GM23338 (cell line): ENCODE data around the gene IMPG1. TPM values are rescaled to one million over a fixed set of nuclear protein-coding genes. Genes with fewer than 3 reads are reported as not detected.
"Not testable (repeated sequence)": the region's sequence is repeated elsewhere in the genome, so short reads cannot be mapped to it uniquely, and the experiment has no call there.

ENCODE experiments used
- ATAC-seq: fragments of 200-7000 bp; cut with Tn5 transposase; 3 replicates; pipeline ENCODE4 v1.9.1; 2020
- DNase-seq: peaks from one replicate; pipeline ENCODE4 v3.0.0-alpha.2; 2015; ENCODE audit warnings: low spot score
- H2AFZ ChIP-seq: fragments of 200-600 bp; sonication (generic); 2 replicates; pipeline ENCODE4 v1.8.0; 2016; ENCODE audit warnings: antibody characterized with exemption, mild to moderate bottlenecking, moderate library complexity
- H3F3A ChIP-seq: fragments of 200-600 bp; sonication (generic); replicated peaks from 2 replicates; pipeline ENCODE4 v1.8.0; 2017; ENCODE audit warnings: antibody characterized with exemption, mixed run types, low read depth
- H3K27ac ChIP-seq: fragments of 200-600 bp; sonication (generic); 2 replicates; pipeline ENCODE4 v1.6.1; 2016; ENCODE audit warnings: low read depth
- H3K27me3 ChIP-seq: fragments of 200-600 bp; sonication (generic); 2 replicates; pipeline ENCODE4 v1.8.0; 2016; ENCODE audit warnings: mild to moderate bottlenecking, mixed run types, moderate library complexity; ENCODE audit not compliant: insufficient read depth
- H3K36me3 ChIP-seq: fragments of 200-600 bp; sonication (generic); 2 replicates; pipeline ENCODE4 v1.8.0; 2016; ENCODE audit warnings: mild to moderate bottlenecking; ENCODE audit not compliant: insufficient read depth
- H3K4me1 ChIP-seq: fragments of 200-600 bp; sonication (generic); 2 replicates; pipeline ENCODE4 v1.8.0; 2016; ENCODE audit warnings: mild to moderate bottlenecking, moderate library complexity; ENCODE audit not compliant: insufficient read depth
- H3K4me2 ChIP-seq: fragments of 200-600 bp; sonication (generic); 2 replicates; pipeline ENCODE4 v1.7.1; 2017; ENCODE audit warnings: mixed run types
- H3K4me3 ChIP-seq: fragments of 200-600 bp; sonication (generic); 2 replicates; pipeline ENCODE4 v1.6.1; 2016; ENCODE audit warnings: mixed run types
- H3K79me2 ChIP-seq: fragments of 200-600 bp; sonication (generic); replicated peaks from 2 replicates; pipeline ENCODE4 v1.8.0; 2017; ENCODE audit warnings: mild to moderate bottlenecking; ENCODE audit not compliant: insufficient read depth
- H3K9me2 ChIP-seq: fragments of 200-600 bp; sonication (generic); 2 replicates; pipeline ENCODE4 v1.8.0; 2017; ENCODE audit not compliant: insufficient read depth
- H4K20me1 ChIP-seq: fragments of 200-600 bp; sonication (generic); replicated peaks from 2 replicates; pipeline ENCODE4 v1.8.0; 2017; ENCODE audit warnings: mild to moderate bottlenecking; ENCODE audit not compliant: insufficient read depth
- H3K27ac Mint-ChIP-seq: 2 replicates; pipeline ENCODE4 v1.8.0; 2020; ENCODE audit warnings: inconsistent platforms, mild to moderate bottlenecking, moderate library complexity, mixed read lengths
- H3K27me3 Mint-ChIP-seq: 3 replicates; pipeline ENCODE4 v1.8.0; 2022; ENCODE audit warnings: low read depth, mild to moderate bottlenecking, moderate library complexity, mixed read lengths, inconsistent platforms; ENCODE audit not compliant: insufficient read depth, poor library complexity
- H3K36me3 Mint-ChIP-seq: 3 replicates; pipeline ENCODE4 v1.8.0; 2021; ENCODE audit warnings: low read depth, mild to moderate bottlenecking, inconsistent platforms, moderate library complexity, mixed read lengths
- H3K4me1 Mint-ChIP-seq: 3 replicates; pipeline ENCODE4 v1.8.0; 2020; ENCODE audit warnings: mild to moderate bottlenecking, inconsistent platforms, mixed read lengths
- H3K4me3 Mint-ChIP-seq: 3 replicates; pipeline ENCODE4 v1.8.0; 2021; ENCODE audit warnings: moderate library complexity, mild to moderate bottlenecking, inconsistent platforms, mixed read lengths
- H3K9me3 Mint-ChIP-seq: 3 replicates; pipeline ENCODE4 v1.8.0; 2020; ENCODE audit warnings: moderate library complexity, mild to moderate bottlenecking, inconsistent platforms, mixed read lengths
- EZH2phosphoT487 ChIP-seq: fragments of 200-600 bp; sonication (generic); IDR thresholded peaks from one replicate; pipeline ENCODE4 v1.8.1; 2018; ENCODE audit warnings: antibody characterized with exemption; ENCODE audit not compliant: unreplicated experiment
- JUNB ChIP-seq: IDR thresholded peaks from one replicate; pipeline ENCODE4 v1.6.1; 2016; ENCODE audit warnings: antibody characterized with exemption; ENCODE audit not compliant: unreplicated experiment
- STAT1 ChIP-seq: IDR thresholded peaks from one replicate; pipeline ENCODE4 v1.6.1; 2016; ENCODE audit warnings: antibody characterized with exemption; ENCODE audit not compliant: unreplicated experiment
- ZNF114 ChIP-seq: fragments of 250-450 bp; sonication (Bioruptor Pico); IDR thresholded peaks from 2 replicates; pipeline ENCODE4 v1.5.0; 2020; ENCODE audit warnings: mild to moderate bottlenecking, moderate library complexity
- polyA plus RNA-seq: library from polyadenylated mRNA; unstranded; fragments of >200 nt; fragmentation: Nextera tagmentation; extraction: Ambion mirVana; gene quantifications from 2 replicates; pipeline ENCODE4 v1.2.1, GENCODE V29; 2016
- total RNA-seq: library from RNA; depleted of rRNA; stranded (reverse); fragments of >200 nt; shearing (Covaris generic); gene quantifications from 2 replicates; pipeline ENCODE4 v1.2.3, GENCODE V29; 2014
- TF ChIP-seq, protein P1 (sequence below): IDR thresholded peaks from 2 replicates; pipeline ENCODE4 v1.6.1; 2016; ENCODE audit warnings: antibody characterized with exemption
- TF ChIP-seq, protein P2 (sequence below): IDR thresholded peaks from one replicate; pipeline ENCODE4 v1.6.1; 2018; ENCODE audit warnings: antibody characterized with exemption; ENCODE audit not compliant: unreplicated experiment

IMPG1 gene
- total and polyA plus RNA-seq, 2 experiments from 2014 or later = not detected

DNA sequence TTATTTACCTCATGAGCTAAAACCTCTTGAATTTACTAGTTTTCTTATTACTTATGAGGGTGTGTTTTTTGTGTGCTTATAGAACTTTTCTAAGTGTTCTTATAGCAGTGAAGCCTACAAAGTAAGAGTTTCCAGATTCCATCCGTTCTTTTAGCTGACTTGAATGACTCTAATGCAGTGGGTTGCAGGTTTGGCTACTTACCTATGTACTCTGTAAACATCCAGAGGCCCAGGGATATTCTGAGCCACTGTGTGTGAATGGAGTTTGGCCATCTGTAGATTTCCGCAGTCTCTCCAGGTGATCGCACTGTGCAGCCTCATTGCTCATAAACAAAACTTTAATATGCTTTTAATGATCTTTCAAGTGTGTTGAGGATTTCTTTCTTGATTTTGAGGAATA is 165.6 kb downstream of the IMPG1 start:
- no peak overlapping the region for H2AFZ ChIP-seq
- no peak for DNase-seq
- Mint-ChIP-seq H3K27ac (no peak overlapping the region), H3K9me3 (peaks cover 24% of the 10 kb centered on the region), H3K27me3 (no peaks in the 10 kb centered on the region), H3K4me1 (no peaks in the 10 kb centered on the region), H3K36me3 (peaks cover 19% of the 10 kb centered on the region), H3K4me3 (no peak overlapping the region)
- no peak overlapping the region for H3K4me3 ChIP-seq
- H3K4me1 ChIP-seq = no peaks in the 10 kb centered on the region
- no peaks in the 10 kb centered on the region for H4K20me1 ChIP-seq
- no peak overlapping the region for H3K27ac ChIP-seq
- H3F3A ChIP-seq = no peaks in the 10 kb centered on the region
- H3K36me3 ChIP-seq = no peaks in the 10 kb centered on the region; the same call in 1 of the 2 replicates
- H3K79me2 ChIP-seq = no peaks in the 10 kb centered on the region
- no peaks in the 10 kb centered on the region for H3K27me3 ChIP-seq
- no peak for ATAC-seq
- no peaks in the 10 kb centered on the region for H3K9me2 ChIP-seq
- no peak overlapping the region for H3K4me2 ChIP-seq
- TF ChIP-seq, protein P1, sequence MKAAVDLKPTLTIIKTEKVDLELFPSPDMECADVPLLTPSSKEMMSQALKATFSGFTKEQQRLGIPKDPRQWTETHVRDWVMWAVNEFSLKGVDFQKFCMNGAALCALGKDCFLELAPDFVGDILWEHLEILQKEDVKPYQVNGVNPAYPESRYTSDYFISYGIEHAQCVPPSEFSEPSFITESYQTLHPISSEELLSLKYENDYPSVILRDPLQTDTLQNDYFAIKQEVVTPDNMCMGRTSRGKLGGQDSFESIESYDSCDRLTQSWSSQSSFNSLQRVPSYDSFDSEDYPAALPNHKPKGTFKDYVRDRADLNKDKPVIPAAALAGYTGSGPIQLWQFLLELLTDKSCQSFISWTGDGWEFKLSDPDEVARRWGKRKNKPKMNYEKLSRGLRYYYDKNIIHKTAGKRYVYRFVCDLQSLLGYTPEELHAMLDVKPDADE = no peak
- TF ChIP-seq EZH2phosphoT487 = no peak
- TF ChIP-seq ZNF114 = no peak
- TF ChIP-seq, protein P2, sequence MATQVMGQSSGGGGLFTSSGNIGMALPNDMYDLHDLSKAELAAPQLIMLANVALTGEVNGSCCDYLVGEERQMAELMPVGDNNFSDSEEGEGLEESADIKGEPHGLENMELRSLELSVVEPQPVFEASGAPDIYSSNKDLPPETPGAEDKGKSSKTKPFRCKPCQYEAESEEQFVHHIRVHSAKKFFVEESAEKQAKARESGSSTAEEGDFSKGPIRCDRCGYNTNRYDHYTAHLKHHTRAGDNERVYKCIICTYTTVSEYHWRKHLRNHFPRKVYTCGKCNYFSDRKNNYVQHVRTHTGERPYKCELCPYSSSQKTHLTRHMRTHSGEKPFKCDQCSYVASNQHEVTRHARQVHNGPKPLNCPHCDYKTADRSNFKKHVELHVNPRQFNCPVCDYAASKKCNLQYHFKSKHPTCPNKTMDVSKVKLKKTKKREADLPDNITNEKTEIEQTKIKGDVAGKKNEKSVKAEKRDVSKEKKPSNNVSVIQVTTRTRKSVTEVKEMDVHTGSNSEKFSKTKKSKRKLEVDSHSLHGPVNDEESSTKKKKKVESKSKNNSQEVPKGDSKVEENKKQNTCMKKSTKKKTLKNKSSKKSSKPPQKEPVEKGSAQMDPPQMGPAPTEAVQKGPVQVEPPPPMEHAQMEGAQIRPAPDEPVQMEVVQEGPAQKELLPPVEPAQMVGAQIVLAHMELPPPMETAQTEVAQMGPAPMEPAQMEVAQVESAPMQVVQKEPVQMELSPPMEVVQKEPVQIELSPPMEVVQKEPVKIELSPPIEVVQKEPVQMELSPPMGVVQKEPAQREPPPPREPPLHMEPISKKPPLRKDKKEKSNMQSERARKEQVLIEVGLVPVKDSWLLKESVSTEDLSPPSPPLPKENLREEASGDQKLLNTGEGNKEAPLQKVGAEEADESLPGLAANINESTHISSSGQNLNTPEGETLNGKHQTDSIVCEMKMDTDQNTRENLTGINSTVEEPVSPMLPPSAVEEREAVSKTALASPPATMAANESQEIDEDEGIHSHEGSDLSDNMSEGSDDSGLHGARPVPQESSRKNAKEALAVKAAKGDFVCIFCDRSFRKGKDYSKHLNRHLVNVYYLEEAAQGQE = no peak
- no peak for TF ChIP-seq STAT1
- TF ChIP-seq JUNB = no peak

DNA sequence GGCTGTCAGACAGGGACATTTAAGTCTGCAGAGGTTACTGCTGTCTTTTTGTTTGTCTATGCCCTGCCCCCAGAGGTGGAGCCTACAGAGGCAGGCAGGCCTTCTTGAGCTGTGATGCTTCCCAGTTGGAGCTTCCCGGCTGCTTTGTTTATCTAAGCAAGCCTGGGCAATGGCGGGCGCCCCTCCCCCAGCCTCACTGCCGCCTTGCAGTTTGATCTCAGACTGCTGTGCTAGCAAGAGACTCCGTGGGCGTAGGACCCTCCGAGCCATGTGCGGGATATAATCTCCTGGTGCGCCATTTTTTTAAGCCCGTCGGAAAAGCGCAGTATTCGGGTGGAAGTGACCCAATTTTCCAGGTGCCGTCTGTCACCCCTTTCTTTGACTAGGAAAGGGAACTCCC is 167.3 kb downstream of the IMPG1 start:
- H3K27me3 ChIP-seq, H3K4me2 ChIP-seq, H3K4me1 ChIP-seq, H3K79me2 ChIP-seq, H3K4me3 ChIP-seq, H3K27me3 Mint-ChIP-seq, ATAC-seq, H3K36me3 ChIP-seq, H3K4me3 Mint-ChIP-seq, H3K4me1 Mint-ChIP-seq, H3K27ac Mint-ChIP-seq, H3K27ac ChIP-seq, H2AFZ ChIP-seq, H3F3A ChIP-seq, H4K20me1 ChIP-seq, H3K9me2 ChIP-seq, DNase-seq: not testable (repeated sequence)
- Mint-ChIP-seq H3K36me3 (peaks cover 22% of the 10 kb centered on the region), H3K9me3 (peaks cover 27% of the 10 kb centered on the region)

DNA sequence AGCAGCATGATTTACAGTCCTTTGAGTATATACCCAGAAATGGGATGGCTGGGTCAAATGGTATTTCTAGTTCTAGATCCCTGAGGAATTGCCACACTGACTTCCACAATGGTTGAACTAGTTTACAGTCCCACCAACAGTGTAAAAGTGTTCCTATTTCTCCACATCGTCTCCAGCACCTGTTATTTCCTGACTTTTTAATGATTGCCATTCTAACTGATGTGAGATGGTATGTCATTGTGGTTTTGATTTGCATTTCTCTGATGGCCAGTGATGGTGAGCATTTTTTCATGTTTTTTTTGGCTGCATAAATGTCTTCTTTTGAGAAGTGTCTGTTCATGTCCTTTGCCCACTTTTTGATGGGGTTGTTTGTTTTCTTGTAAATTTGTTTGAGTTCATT is 172.2 kb downstream of the IMPG1 start:
- not testable (repeated sequence) for H3K27me3 ChIP-seq, H3K79me2 ChIP-seq, H3K4me3 ChIP-seq, ATAC-seq, H3K27ac Mint-ChIP-seq, H3K4me1 Mint-ChIP-seq, H3K4me3 Mint-ChIP-seq, DNase-seq, H3K4me1 ChIP-seq, H3F3A ChIP-seq, H3K36me3 ChIP-seq, H3K27me3 Mint-ChIP-seq, H4K20me1 ChIP-seq, H3K27ac ChIP-seq, H3K9me2 ChIP-seq, H3K4me2 ChIP-seq, H2AFZ ChIP-seq
- Mint-ChIP-seq H3K36me3 (peaks cover 14% of the 10 kb centered on the region), H3K9me3 (peaks cover 12% of the 10 kb centered on the region)
